Small intestine (tissue), 7 donors: ENCODE data around the gene ZSCAN25. TPM values are rescaled to one million over a fixed set of nuclear protein-coding genes. Genes with fewer than 3 reads are reported as not detected.
"Not testable (repeated sequence)": the region's sequence is repeated elsewhere in the genome, so short reads cannot be mapped to it uniquely, and the experiment has no call there.

ENCODE experiments used
- DNase-seq, 2 donors: peaks; one replicate each; pipeline versions ENCODE4 v3.0.0 to v3.0.0-alpha.2; 2013
- FAIRE-seq: peaks from 2 replicates; lab custom pipeline; 2012; peaks lifted over from hg19 to GRCh38; lab: Jason Lieb, UNC
- H3K27ac ChIP-seq, 3 donors: one replicate each; pipeline ENCODE4 v1.5.1; 2013; ENCODE audit warnings: low read length in 2 of 3, mild to moderate bottlenecking in 2 of 3, control low read depth in 1 of 3, inconsistent platforms in 1 of 3, low read depth in 1 of 3, moderate library complexity in 1 of 3
- H3K27me3 ChIP-seq, 3 donors: one replicate each; pipeline ENCODE4 v1.6.1; 2013; ENCODE audit warnings: low read length in 3 of 3, inconsistent platforms in 1 of 3; ENCODE audit not compliant: control insufficient read depth in 3 of 3, insufficient read depth in 3 of 3
- H3K36me3 ChIP-seq, 3 donors: one replicate each; pipeline ENCODE4 v1.6.1; 2013; ENCODE audit warnings: low read length in 3 of 3, inconsistent platforms in 1 of 3, low read depth in 1 of 3, mild to moderate bottlenecking in 1 of 3, moderate library complexity in 1 of 3; ENCODE audit not compliant: control insufficient read depth in 3 of 3, insufficient read depth in 2 of 3
- H3K4me1 ChIP-seq, 3 donors: one replicate each; pipeline ENCODE4 v1.6.1; 2013; ENCODE audit warnings: low read length in 2 of 3, inconsistent platforms in 1 of 3, low read depth in 1 of 3, mild to moderate bottlenecking in 1 of 3, moderate library complexity in 1 of 3; ENCODE audit not compliant: control insufficient read depth in 3 of 3, insufficient read depth in 2 of 3
- H3K4me3 ChIP-seq, 3 donors: one replicate each; pipeline ENCODE4 v1.5.1; 2013; ENCODE audit warnings: low read length in 3 of 3, control low read depth in 1 of 3, inconsistent platforms in 1 of 3, low read depth in 1 of 3, mild to moderate bottlenecking in 1 of 3, moderate library complexity in 1 of 3
- H3K9me3 ChIP-seq, 2 donors: one replicate each; pipeline ENCODE4 v1.6.1; 2013; ENCODE audit warnings: low read depth in 1 of 2, low read length in 1 of 2; ENCODE audit not compliant: control insufficient read depth in 2 of 2, insufficient read depth in 1 of 2
- WGBS, 3 donors: extraction: QIAGEN DNeasy Blood & Tissue Kit; methylation state at CpG; one replicate each; pipeline ENCODE4 v1.1.7; 2013; 5-methylcytosine and 5-hydroxymethylcytosine counted together
- polyA plus RNA-seq, 4 donors: library from polyadenylated mRNA; stranded (reverse) in 3 of 4; unstranded in 1 of 4; fragments of 200-250 nt in 3 of 4; fragments of 120-200 nt in 1 of 4; gene quantifications; one replicate each; pipeline versions ENCODE4 v1.2.1 to v1.2.3, GENCODE V29; 2013
- donor health status: healthy with polysubstance abuse.
- donor health status: control.
- donor health status: control.
- donor health status: Bipolar disorder and iron deficiency.
- donor health status: healthy.

ZSCAN25 gene
- polyA plus RNA-seq, 4 donors, result 4.5 to 14.4 (median 5.1) TPM

- peaks cover 19 to 69% (median 26%) of the 10 kb centered on the region in 3 donors for H3K36me3 ChIP-seq
- H3K27ac ChIP-seq, result no peak overlapping the region
- DNase-seq, result no peak
- no peaks in the 10 kb centered on the region for H3K27me3 ChIP-seq
- peaks cover 0 to 4% (median 0%) of the 10 kb centered on the region in 3 donors for H3K4me1 ChIP-seq
- H3K9me3 ChIP-seq, result no peaks in the 10 kb centered on the region
- WGBS, 3 donors, result 83 to 86% (median 84%) methylated on average over 14 of the region's 14 CpGs
- H3K4me3 ChIP-seq, result no peak overlapping the region
- FAIRE-seq, result no peak
Measured at GRCh38 chr7:99628471-99629465, 12.0 kb downstream of the ZSCAN25 start.

- Histone ChIP-seq H3K36me3 (peaks cover 20 to 63% (median 30%) of the 10 kb centered on the region in 3 donors), H3K27me3 (no peaks in the 10 kb centered on the region), H3K4me1 (peaks cover 0 to 4% (median 0%) of the 10 kb centered on the region in 3 donors), H3K9me3 (no peaks in the 10 kb centered on the region), H3K4me3 (no peak overlapping the region), H3K27ac (no peak overlapping the region)
- 73 to 92% (median 83%) methylated on average over 20 of the region's 20 CpGs for WGBS, 3 donors
- no peak for DNase-seq
- no peak for FAIRE-seq
Measured at GRCh38 chr7:99629643-99630042, 12.9 kb downstream of the ZSCAN25 start.

- Histone ChIP-seq H3K36me3 (peaks cover 15 to 46% (median 25%) of the 10 kb centered on the region in 3 donors), H3K4me1 (peaks cover 0 to 4% (median 0%) of the 10 kb centered on the region in 3 donors), H3K9me3 (no peaks in the 10 kb centered on the region), H3K27me3 (no peaks in the 10 kb centered on the region), H3K4me3 (no peak overlapping the region), H3K27ac (peak overlapping the region in 1 of 3 donors; percentile 29)
- DNase-seq (peak in 1 of 2 donors; percentile 55), FAIRE-seq (no peak)
- 42 to 60% (median 50%) methylated on average over 9 of the region's 9 CpGs for WGBS, 3 donors
Measured at GRCh38 chr7:99631295-99632109, 14.8 kb downstream of the ZSCAN25 start.

- not testable (repeated sequence) for H3K4me1 ChIP-seq, H3K27ac ChIP-seq, H3K9me3 ChIP-seq, FAIRE-seq, H3K27me3 ChIP-seq, H3K4me3 ChIP-seq, DNase-seq
- peaks cover 4 to 19% (median 5%) of the 10 kb centered on the region in 3 donors for H3K36me3 ChIP-seq
- 71 to 81% (median 78%) methylated on average over 2 of the region's 2 CpGs for WGBS, 3 donors
Measured at GRCh38 chr7:99637414-99637813, 20.7 kb downstream of the ZSCAN25 start.

- no peak for FAIRE-seq
- 96 to 97% (median 96%) methylated on average over 23 of the region's 23 CpGs for WGBS, 3 donors
- Histone ChIP-seq H3K27ac (no peak overlapping the region), H3K36me3 (peaks cover 2 to 12% (median 4%) of the 10 kb centered on the region in 3 donors), H3K4me3 (no peak overlapping the region), H3K9me3 (no peaks in the 10 kb centered on the region), H3K4me1 (no peaks in the 10 kb centered on the region), H3K27me3 (no peaks in the 10 kb centered on the region)
- DNase-seq, result no peak
Measured at GRCh38 chr7:99638731-99639130, 22.0 kb downstream of the ZSCAN25 start.

GRCh38 chr7:99639267-99639666, 22.5 kb downstream of the ZSCAN25 start:
- FAIRE-seq (no peak), DNase-seq (no peak)
- Histone ChIP-seq H3K4me1 (no peaks in the 10 kb centered on the region), H3K4me3 (no peak overlapping the region), H3K9me3 (no peaks in the 10 kb centered on the region), H3K27me3 (no peaks in the 10 kb centered on the region), H3K36me3 (peaks cover 0 to 9% (median under 1%) of the 10 kb centered on the region in 3 donors), H3K27ac (no peak overlapping the region)

GRCh38 chr7:99642027-99642426, 25.3 kb downstream of the ZSCAN25 start:
- no peak for FAIRE-seq
- Histone ChIP-seq H3K9me3 (no peaks in the 10 kb centered on the region), H3K27ac (no peak overlapping the region), H3K36me3 (peaks cover 0 to 14% (median 0%) of the 10 kb centered on the region in 3 donors), H3K27me3 (no peaks in the 10 kb centered on the region), H3K4me3 (no peak overlapping the region), H3K4me1 (no peaks in the 10 kb centered on the region)
- 87 to 97% (median 96%) methylated on average over 1 of the region's 1 CpG for WGBS, 3 donors
- DNase-seq, result no peak

- FAIRE-seq (no peak), DNase-seq (no peak)
- Histone ChIP-seq H3K27ac (no peak overlapping the region), H3K9me3 (no peaks in the 10 kb centered on the region), H3K4me3 (no peak overlapping the region), H3K36me3 (peaks cover 0 to 12% (median 3%) of the 10 kb centered on the region in 3 donors), H3K27me3 (no peaks in the 10 kb centered on the region), H3K4me1 (no peaks in the 10 kb centered on the region)
- WGBS, 3 donors, result 88 to 92% (median 90%) methylated on average over 2 of the region's 2 CpGs
Measured at GRCh38 chr7:99643464-99643863, 26.7 kb downstream of the ZSCAN25 start.
